ENCODE results near the gene ALS2.

DNA sequence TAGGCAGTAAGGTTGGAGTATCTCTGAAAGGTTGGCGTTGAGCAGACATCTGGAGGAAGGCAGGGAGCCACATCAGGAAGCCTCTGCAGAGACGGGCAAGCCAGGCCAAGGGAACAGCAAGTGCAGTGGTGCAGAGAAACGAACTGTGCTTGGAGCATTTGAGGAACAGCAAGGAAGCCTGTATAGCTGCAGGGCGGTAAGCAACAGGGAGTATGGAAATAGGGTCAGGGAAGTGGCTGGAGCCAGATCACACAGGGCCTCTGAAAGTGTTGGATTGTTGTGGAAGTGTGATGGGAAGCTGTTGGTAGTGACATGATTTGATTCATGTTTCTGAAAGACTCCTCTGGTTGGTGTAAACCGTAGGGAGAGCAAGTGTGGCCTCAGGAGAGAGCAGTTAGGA is 124.0 kb downstream of the ALS2 start:
- TF ChIP-seq POLR2A (IDR thresholded peaks at IDR 0.05): no peak
- TF ChIP-seq, protein P1, sequence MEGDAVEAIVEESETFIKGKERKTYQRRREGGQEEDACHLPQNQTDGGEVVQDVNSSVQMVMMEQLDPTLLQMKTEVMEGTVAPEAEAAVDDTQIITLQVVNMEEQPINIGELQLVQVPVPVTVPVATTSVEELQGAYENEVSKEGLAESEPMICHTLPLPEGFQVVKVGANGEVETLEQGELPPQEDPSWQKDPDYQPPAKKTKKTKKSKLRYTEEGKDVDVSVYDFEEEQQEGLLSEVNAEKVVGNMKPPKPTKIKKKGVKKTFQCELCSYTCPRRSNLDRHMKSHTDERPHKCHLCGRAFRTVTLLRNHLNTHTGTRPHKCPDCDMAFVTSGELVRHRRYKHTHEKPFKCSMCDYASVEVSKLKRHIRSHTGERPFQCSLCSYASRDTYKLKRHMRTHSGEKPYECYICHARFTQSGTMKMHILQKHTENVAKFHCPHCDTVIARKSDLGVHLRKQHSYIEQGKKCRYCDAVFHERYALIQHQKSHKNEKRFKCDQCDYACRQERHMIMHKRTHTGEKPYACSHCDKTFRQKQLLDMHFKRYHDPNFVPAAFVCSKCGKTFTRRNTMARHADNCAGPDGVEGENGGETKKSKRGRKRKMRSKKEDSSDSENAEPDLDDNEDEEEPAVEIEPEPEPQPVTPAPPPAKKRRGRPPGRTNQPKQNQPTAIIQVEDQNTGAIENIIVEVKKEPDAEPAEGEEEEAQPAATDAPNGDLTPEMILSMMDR (IDR thresholded peaks at IDR 0.05): no peak

Data from body of pancreas (tissue), 4 donors.